Dermis lymphatic vessel endothelial cell (primary cell): ENCODE results near the gene CES4A. TPM values are rescaled to one million over a fixed set of nuclear protein-coding genes. Genes with fewer than 3 reads are reported as not detected.

ENCODE experiments used
- total RNA-seq: library from RNA; depleted of rRNA; stranded (reverse); fragments of >200 nt; gene quantifications from 2 replicates; pipeline ENCODE4 v1.2.1, GENCODE V29; 2014

Gene CES4A
- 0.60 and 2.0 TPM in 2 replicates for total RNA-seq

GRCh38 chr16:66988197-66988788, at the start of gene CES4A:
TSS of gene CES4A (plus strand) at chr16:66988589. CDS start at chr16:66988773, 184 bp downstream.

GRCh38 chr16:66961065-66961744, 27.2 kb upstream of the CES4A start, which contains the start of gene CES3:
TSS of gene CES3 (plus strand) at chr16:66961266. CDS start at chr16:66961308, 42 bp downstream.

DNA sequence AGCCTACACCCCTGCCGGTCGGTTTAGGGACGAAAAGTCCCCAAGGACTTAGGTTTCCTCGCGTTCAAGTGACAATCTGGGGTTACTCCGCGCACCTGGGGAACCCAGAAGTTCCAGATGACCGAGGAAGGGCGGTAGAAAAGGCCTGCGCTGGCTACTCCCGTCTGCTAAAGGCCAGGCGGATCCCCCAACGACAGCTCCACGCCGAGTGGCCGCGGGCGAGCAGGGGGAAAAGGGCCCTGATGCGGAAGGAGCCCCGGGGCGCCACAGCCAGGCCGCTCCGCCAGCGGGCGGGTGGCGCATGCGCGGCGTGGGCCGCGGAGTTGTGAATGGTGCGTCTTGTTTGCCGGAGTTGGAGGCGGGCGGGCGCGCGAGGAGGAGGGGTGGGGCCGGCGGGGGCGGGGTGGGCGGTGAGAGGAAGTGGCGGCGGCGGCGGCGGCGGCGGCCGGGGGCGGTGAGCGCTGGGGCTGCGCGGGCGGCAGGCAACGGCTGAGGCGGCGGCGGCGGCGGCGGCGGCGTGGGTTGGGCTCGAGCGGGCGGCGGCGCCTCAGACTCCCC, 40.4 kb downstream of the CES4A start, which contains the start of gene CBFB:
Gene CBFB, plus strand, starts transcription at position 454 of the 558 bp plus-strand sequence. CDS start 259 bp downstream, outside the sequence.

Other genes with a start within 250 kb of the CES4A start
- 118 and 132 TPM in 2 replicates for gene DYNC1LI2, start 237.0 kb upstream of the CES4A start, total RNA-seq
- gene TERB1, start 187.0 kb upstream of the CES4A start, total RNA-seq, result under 0.01 and 0.09 TPM in 2 replicates
- gene NAE1, start 157.6 kb upstream of the CES4A start, total RNA-seq, result 37.6 and 50.2 TPM in 2 replicates
- not detected in 2 replicates for gene CA7, start 144.2 kb upstream of the CES4A start, total RNA-seq
- 4.8 and 8.6 TPM in 2 replicates for gene PDP2, start 108.1 kb upstream of the CES4A start, total RNA-seq
- not detected in 2 replicates for gene CDH16, start 69.7 kb upstream of the CES4A start, total RNA-seq
- gene RRAD, start 63.1 kb upstream of the CES4A start, total RNA-seq, result 0.22 and 0.43 TPM in 2 replicates
- gene CIAO2B, start 54.2 kb upstream of the CES4A start, total RNA-seq, result 126 and 151 TPM in 2 replicates
- 13.8 and 15.1 TPM in 2 replicates for gene CES2, start 53.1 kb upstream of the CES4A start, total RNA-seq
- under 0.01 TPM in 1 of 2 replicates, not detected in the other for gene CES3, start 27.3 kb upstream of the CES4A start, total RNA-seq
- gene CBFB, start 40.6 kb downstream of the CES4A start, total RNA-seq, result 47.6 and 71.9 TPM in 2 replicates
- gene PHAF1, start 121.4 kb downstream of the CES4A start, total RNA-seq, result 10.0 and 11.8 TPM in 2 replicates
- gene B3GNT9, start 162.4 kb downstream of the CES4A start, total RNA-seq, result 4.0 and 8.0 TPM in 2 replicates
- gene TRADD, start 171.3 kb downstream of the CES4A start, total RNA-seq, result 14.0 and 20.4 TPM in 2 replicates
- gene FBXL8, start 171.4 kb downstream of the CES4A start, total RNA-seq, result 5.6 and 6.1 TPM in 2 replicates
- gene HSF4, start 176.2 kb downstream of the CES4A start, total RNA-seq, result 0.54 and 1.1 TPM in 2 replicates
- gene NOL3, start 181.9 kb downstream of the CES4A start, total RNA-seq, result 4.0 and 4.9 TPM in 2 replicates
- 4.6 and 8.7 TPM in 2 replicates for gene MATCAP1, start 195.4 kb downstream of the CES4A start, total RNA-seq
- 47.2 and 80.1 TPM in 2 replicates for gene EXOC3L1, start 201.5 kb downstream of the CES4A start, total RNA-seq
- gene E2F4, start 203.6 kb downstream of the CES4A start, total RNA-seq, result 46.4 and 62.6 TPM in 2 replicates
- 0.65 and 0.86 TPM in 2 replicates for gene ELMO3, start 210.5 kb downstream of the CES4A start, total RNA-seq
- gene TMEM208, start 238.5 kb downstream of the CES4A start, total RNA-seq, result 25.7 and 27.7 TPM in 2 replicates